Lower lobe of right lung (tissue), 2 donors: ENCODE data around the gene ATP13A3. TPM values are rescaled to one million over a fixed set of nuclear protein-coding genes. Genes with fewer than 3 reads are reported as not detected.

Experiments used
- ATAC-seq, 2 donors: fragments of 200-7000 bp; cut with Tn5 transposase; one replicate each; pipeline ENCODE4 v1.9.1; 2020 to 2022; ENCODE audit warnings: mild to moderate bottlenecking in 2 of 2, moderate library complexity in 2 of 2
- DNase-seq: peaks from one replicate; pipeline ENCODE4 v3.0.0-alpha.2; 2020
- H3K27ac ChIP-seq: fragments of 200-600 bp; one replicate; pipeline ENCODE4 v1.8.0; 2022
- H3K27me3 ChIP-seq: fragments of 200-600 bp; one replicate; pipeline ENCODE4 v1.8.0; 2022; ENCODE audit warnings: low read depth
- H3K36me3 ChIP-seq: fragments of 200-600 bp; one replicate; pipeline ENCODE4 v1.8.0; 2022; ENCODE audit warnings: mild to moderate bottlenecking
- H3K4me1 ChIP-seq: fragments of 200-600 bp; one replicate; pipeline ENCODE4 v1.8.0; 2022
- H3K4me3 ChIP-seq: fragments of 200-600 bp; one replicate; pipeline ENCODE4 v1.8.0; 2022; ENCODE audit warnings: mild to moderate bottlenecking
- H3K9me3 ChIP-seq: fragments of 200-600 bp; one replicate; pipeline ENCODE4 v1.8.0; 2022
- CTCF ChIP-seq: fragments of 200-600 bp; IDR thresholded peaks from one replicate; pipeline ENCODE4 v1.8.0; 2022; ENCODE audit warnings: antibody characterized with exemption, mild to moderate bottlenecking
- intact Hi-C: fragments of 100-400 bp; cut with DNase I; formaldehyde crosslinking; loops from one replicate; pipeline ENCODE4 v1.11.0; 2022
- total RNA-seq: library from RNA; stranded (reverse); fragmentation: NEBNext Ultra II Directional; extraction: Animal tissue kit (Norgen Biotek cat#: 25700); gene quantifications from one replicate; pipeline ENCODE4 v1.2.1, GENCODE V29; 2021
- donor health status: DM: no; HTN: yes; CAD: no; lungs with severe emphysema.

Gene ATP13A3
- total RNA-seq, 1 donor from 2014 or later = 84.8 TPM

GRCh38 chr3:194364314-194364651, 122.5 kb downstream of the ATP13A3 start:
- Histone ChIP-seq H3K9me3 (no peaks in the 10 kb centered on the region), H3K27ac (no peak overlapping the region), H3K4me1 (no peaks in the 10 kb centered on the region), H3K36me3 (no peaks in the 10 kb centered on the region), H3K27me3 (peaks cover 10% of the 10 kb centered on the region), H3K4me3 (no peak overlapping the region)
- ATAC-seq (no peak), DNase-seq (no peak)
- intact Hi-C loops = no loop called here
- TF ChIP-seq CTCF = no peak

- ATAC-seq (no peak), DNase-seq (no peak)
- H3K27me3 ChIP-seq = no peaks in the 10 kb centered on the region
- no peak for TF ChIP-seq CTCF
- no peak overlapping the region for H3K27ac ChIP-seq
- H3K9me3 ChIP-seq = no peaks in the 10 kb centered on the region
- no peaks in the 10 kb centered on the region for H3K4me1 ChIP-seq
- H3K4me3 ChIP-seq = no peak overlapping the region
- H3K36me3 ChIP-seq = no peaks in the 10 kb centered on the region
- intact Hi-C loops = no loop called here
Measured at GRCh38 chr3:194360568-194360967, 126.2 kb downstream of the ATP13A3 start.

- Histone ChIP-seq H3K4me3 (no peak overlapping the region), H3K4me1 (no peaks in the 10 kb centered on the region), H3K36me3 (no peaks in the 10 kb centered on the region), H3K27ac (no peak overlapping the region), H3K9me3 (no peaks in the 10 kb centered on the region), H3K27me3 (no peaks in the 10 kb centered on the region)
- ATAC-seq (no peak), DNase-seq (no peak)
- intact Hi-C loops = no loop called here
- TF ChIP-seq CTCF = no peak
Measured at GRCh38 chr3:194357681-194358080, 129.1 kb downstream of the ATP13A3 start.

- Histone ChIP-seq H3K4me1 (no peaks in the 10 kb centered on the region), H3K9me3 (no peaks in the 10 kb centered on the region), H3K36me3 (no peaks in the 10 kb centered on the region), H3K27me3 (no peaks in the 10 kb centered on the region), H3K27ac (no peak overlapping the region), H3K4me3 (no peak overlapping the region)
- intact Hi-C loops = no loop called here
- no peak for DNase-seq
- no peak for TF ChIP-seq CTCF
- no peak for ATAC-seq
Measured at GRCh38 chr3:194355379-194355778, 131.4 kb downstream of the ATP13A3 start.

GRCh38 chr3:194354315-194354714, 132.5 kb downstream of the ATP13A3 start:
- Histone ChIP-seq H3K4me1 (no peaks in the 10 kb centered on the region), H3K9me3 (no peaks in the 10 kb centered on the region), H3K36me3 (no peaks in the 10 kb centered on the region), H3K27me3 (no peaks in the 10 kb centered on the region), H3K4me3 (no peak overlapping the region), H3K27ac (no peak overlapping the region)
- no peak for ATAC-seq
- DNase-seq = no peak
- intact Hi-C loops = no loop called here
- TF ChIP-seq CTCF = no peak

Other genes with a start within 250 kb of the ATP13A3 start
- gene CPN2, start 135.7 kb downstream of the ATP13A3 start, total RNA-seq = not detected
- 0.24 TPM for gene LRRC15, start 117.3 kb downstream of the ATP13A3 start, total RNA-seq
- gene GP5, start 87.7 kb downstream of the ATP13A3 start, total RNA-seq = 0.38 TPM
- 22.7 TPM for gene TMEM44, start 146.4 kb upstream of the ATP13A3 start, total RNA-seq
- 40.9 TPM for gene LSG1, start 185.2 kb upstream of the ATP13A3 start, total RNA-seq
- gene FAM43A, start 198.9 kb upstream of the ATP13A3 start, total RNA-seq = 12.9 TPM